Neutrophil (primary cell): ENCODE measurements around the gene MBNL1.

Experiments used
- H3K27ac ChIP-seq: fragments of 200-600 bp; sonication (generic); 2 replicates; pipeline ENCODE4 v1.5.1; 2016; ENCODE audit warnings: mild to moderate bottlenecking, moderate library complexity
- H3K27me3 ChIP-seq: fragments of 200-600 bp; sonication (generic); 2 replicates; pipeline ENCODE4 v1.6.0; 2016; ENCODE audit warnings: mild to moderate bottlenecking
- H3K36me3 ChIP-seq: fragments of 200-600 bp; sonication (generic); 2 replicates; pipeline ENCODE4 v1.5.1; 2017
- H3K4me1 ChIP-seq, 2 experiments: fragments of 200-600 bp in 1 of 2; sonication (generic) in 1 of 2; 1 replicate in 1 of 2; 2 replicates in 1 of 2; pipeline versions ENCODE4 v1.5.1 to v1.6.1; 2013 to 2016; ENCODE audit warnings: low read depth in 1 of 2, low read length in 1 of 2, mild to moderate bottlenecking in 1 of 2, moderate library complexity in 1 of 2; ENCODE audit not compliant: control insufficient read depth in 1 of 2, insufficient read depth in 1 of 2
- H3K4me3 ChIP-seq, 2 experiments: fragments of 200-600 bp in 1 of 2; sonication (generic) in 1 of 2; 1 replicate in 1 of 2; 2 replicates in 1 of 2; pipeline ENCODE4 v1.5.1; 2013 to 2016; ENCODE audit warnings: low read depth in 1 of 2, low read length in 1 of 2, mild to moderate bottlenecking in 1 of 2, moderate library complexity in 1 of 2
- H3K9me3 ChIP-seq: fragments of 200-600 bp; sonication (generic); 2 replicates; pipeline ENCODE4 v1.5.1; 2016
- CTCF ChIP-seq: fragments of 200-600 bp; sonication (generic); IDR thresholded peaks from 2 replicates; pipeline ENCODE4 v1.5.1; 2016; ENCODE audit warnings: antibody characterized with exemption

The MBNL1 gene

GRCh38 chr3:152304160-152304559, 35.4 kb downstream of the MBNL1 start:
- no peaks in the 10 kb centered on the region for H3K27me3 ChIP-seq
- H3K4me1 ChIP-seq = peaks cover 20 to 39% of the 10 kb centered on the region in 2 experiments
- no peak for TF ChIP-seq CTCF
- H3K9me3 ChIP-seq = no peaks in the 10 kb centered on the region
- H3K4me3 ChIP-seq = no peak overlapping the region
- H3K27ac ChIP-seq = peak overlapping the region; percentile 26
- H3K36me3 ChIP-seq = peaks cover 9% of the 10 kb centered on the region

GRCh38 chr3:152305075-152305474, 36.3 kb downstream of the MBNL1 start:
- TF ChIP-seq CTCF = no peak
- no peak overlapping the region for H3K4me3 ChIP-seq
- peaks cover 18 to 41% of the 10 kb centered on the region in 2 experiments for H3K4me1 ChIP-seq
- peak overlapping the region; percentile 22 for H3K27ac ChIP-seq
- H3K9me3 ChIP-seq = no peaks in the 10 kb centered on the region
- H3K27me3 ChIP-seq = no peaks in the 10 kb centered on the region
- peaks cover 4% of the 10 kb centered on the region for H3K36me3 ChIP-seq

- H3K27ac ChIP-seq = peak overlapping the region; percentile 61
- no peak for TF ChIP-seq CTCF
Measured at GRCh38 chr3:152307829-152308474, 39.2 kb downstream of the MBNL1 start.

GRCh38 chr3:152308475-152308844, 39.7 kb downstream of the MBNL1 start:
- H3K4me3 ChIP-seq = no peak overlapping the region
- no peaks in the 10 kb centered on the region for H3K27me3 ChIP-seq
- H3K36me3 ChIP-seq = peaks cover 4% of the 10 kb centered on the region
- H3K9me3 ChIP-seq = no peaks in the 10 kb centered on the region
- TF ChIP-seq CTCF = no peak
- H3K4me1 ChIP-seq = peaks cover 8 to 21% of the 10 kb centered on the region in 2 experiments
- H3K27ac ChIP-seq = peak overlapping the region; percentile 61

More at GRCh38 chr3:152307829-152308474, 39.2 kb downstream of the MBNL1 start:
- peaks cover 4% of the 10 kb centered on the region for H3K36me3 ChIP-seq
- no peaks in the 10 kb centered on the region for H3K27me3 ChIP-seq
- H3K4me1 ChIP-seq = peaks cover 8 to 21% of the 10 kb centered on the region in 2 experiments
- H3K9me3 ChIP-seq = no peaks in the 10 kb centered on the region
- H3K4me3 ChIP-seq = no peak overlapping the region

GRCh38 chr3:152309031-152309430, 40.3 kb downstream of the MBNL1 start:
- H3K36me3 ChIP-seq = peaks cover 4% of the 10 kb centered on the region
- TF ChIP-seq CTCF = no peak
- H3K4me1 ChIP-seq = peaks cover 8 to 21% of the 10 kb centered on the region in 2 experiments
- no peaks in the 10 kb centered on the region for H3K9me3 ChIP-seq
- no peaks in the 10 kb centered on the region for H3K27me3 ChIP-seq
- peak overlapping the region; percentile 61 for H3K27ac ChIP-seq
- no peak overlapping the region for H3K4me3 ChIP-seq
